Trophoblast cell (in vitro differentiated cells and primary cell): ENCODE data around the gene HRH1.
A peak's percentile ranks its signal among the peaks of the same experiment; 100 is the strongest.

Experiments
- DNase-seq, 2 donors: peaks; one replicate each; pipeline ENCODE4 v3.0.0-alpha.2; 2016
- H2AFZ ChIP-seq: 2 replicates; pipeline ENCODE4 v1.6.1; 2013; ENCODE audit warnings: low read length, moderate library complexity, mild to moderate bottlenecking; ENCODE audit not compliant: insufficient read depth, poor library complexity
- H2AK5ac ChIP-seq: 2 replicates; pipeline ENCODE4 v1.6.1; 2013; ENCODE audit warnings: mild to moderate bottlenecking, low read length
- H2BK120ac ChIP-seq: 2 replicates; pipeline ENCODE4 v1.6.1; 2013; ENCODE audit warnings: low read length, mild to moderate bottlenecking, moderate library complexity; ENCODE audit not compliant: insufficient read depth, poor library complexity
- H2BK12ac ChIP-seq: 2 replicates; pipeline ENCODE4 v1.6.1; 2013; ENCODE audit warnings: mild to moderate bottlenecking, low read length, moderate library complexity
- H2BK5ac ChIP-seq: 2 replicates; pipeline ENCODE4 v1.6.1; 2013; ENCODE audit warnings: low read length, low read depth, moderate library complexity, mild to moderate bottlenecking; ENCODE audit not compliant: poor library complexity
- H3K14ac ChIP-seq: 2 replicates; pipeline ENCODE4 v1.6.1; 2013; ENCODE audit warnings: mild to moderate bottlenecking, low read length
- H3K18ac ChIP-seq: 2 replicates; pipeline ENCODE4 v1.6.1; 2013; ENCODE audit warnings: mild to moderate bottlenecking, low read length
- H3K23ac ChIP-seq: 2 replicates; pipeline ENCODE4 v1.6.1; 2013; ENCODE audit warnings: low read length
- H3K27ac ChIP-seq: 2 replicates; pipeline ENCODE4 v1.5.1; 2013; ENCODE audit warnings: low read depth, mild to moderate bottlenecking, inconsistent platforms, low read length, moderate library complexity
- H3K27me3 ChIP-seq: 2 replicates; pipeline ENCODE4 v1.6.1; 2013; ENCODE audit warnings: inconsistent platforms, mild to moderate bottlenecking, low read length, moderate library complexity; ENCODE audit not compliant: insufficient read depth
- H3K36me3 ChIP-seq, 2 experiments: 1 replicate in 1 of 2; 2 replicates in 1 of 2; pipeline ENCODE4 v1.6.1; 2013; ENCODE audit warnings: low read length in 2 of 2, mild to moderate bottlenecking in 2 of 2, moderate library complexity in 1 of 2; ENCODE audit not compliant: insufficient read depth in 2 of 2, control insufficient read depth in 1 of 2
- H3K4ac ChIP-seq: 2 replicates; pipeline ENCODE4 v1.6.1; 2013; ENCODE audit warnings: low read depth, mild to moderate bottlenecking, low read length, moderate library complexity
- H3K4me1 ChIP-seq, 2 experiments: 1 replicate in 1 of 2; 2 replicates in 1 of 2; pipeline ENCODE4 v1.6.1; 2013; ENCODE audit warnings: low read length in 2 of 2, mild to moderate bottlenecking in 2 of 2, moderate library complexity in 1 of 2; ENCODE audit not compliant: insufficient read depth in 2 of 2, control insufficient read depth in 1 of 2
- H3K4me2 ChIP-seq: 2 replicates; pipeline ENCODE4 v1.6.1; 2013; ENCODE audit warnings: inconsistent platforms, mild to moderate bottlenecking, low read length, moderate library complexity
- H3K4me3 ChIP-seq: 2 replicates; pipeline ENCODE4 v1.5.1; 2013; ENCODE audit warnings: mild to moderate bottlenecking, low read depth, low read length, inconsistent platforms
- H3K79me1 ChIP-seq: one replicate; pipeline ENCODE4 v1.6.1; 2013; ENCODE audit warnings: low read length
- H3K79me2 ChIP-seq: 2 replicates; pipeline ENCODE4 v1.6.1; 2013; ENCODE audit warnings: low read length, mild to moderate bottlenecking; ENCODE audit not compliant: control insufficient read depth, insufficient read depth, poor library complexity
- H3K9ac ChIP-seq: 2 replicates; pipeline ENCODE4 v1.6.1; 2013; ENCODE audit warnings: mild to moderate bottlenecking, low read length
- H3K9me3 ChIP-seq: 2 replicates; pipeline ENCODE4 v1.6.1; 2013; ENCODE audit warnings: low read depth, mild to moderate bottlenecking, control low read depth, inconsistent platforms, low read length; ENCODE audit not compliant: insufficient read depth
- H4K12ac ChIP-seq: 2 replicates; pipeline ENCODE4 v1.6.1; 2013; ENCODE audit warnings: low read depth, mild to moderate bottlenecking, low read length, moderate library complexity
- H4K8ac ChIP-seq: 2 replicates; pipeline ENCODE4 v1.6.1; 2013; ENCODE audit warnings: low read depth, mild to moderate bottlenecking, low read length, moderate library complexity
- H4K91ac ChIP-seq: one replicate; pipeline ENCODE4 v1.6.1; 2013; ENCODE audit warnings: low read depth, mild to moderate bottlenecking, low read length, moderate library complexity
- WGBS: extraction: QIAGEN DNeasy Blood & Tissue Kit; methylation state at CpG from one replicate; pipeline ENCODE4 v1.1.7; 2013; ENCODE audit warnings: missing lambda C conversion rate; ENCODE audit not compliant: insufficient read length, insufficient coverage; ENCODE audit errors: extremely low coverage; 5-methylcytosine and 5-hydroxymethylcytosine counted together

The HRH1 gene

DNA sequence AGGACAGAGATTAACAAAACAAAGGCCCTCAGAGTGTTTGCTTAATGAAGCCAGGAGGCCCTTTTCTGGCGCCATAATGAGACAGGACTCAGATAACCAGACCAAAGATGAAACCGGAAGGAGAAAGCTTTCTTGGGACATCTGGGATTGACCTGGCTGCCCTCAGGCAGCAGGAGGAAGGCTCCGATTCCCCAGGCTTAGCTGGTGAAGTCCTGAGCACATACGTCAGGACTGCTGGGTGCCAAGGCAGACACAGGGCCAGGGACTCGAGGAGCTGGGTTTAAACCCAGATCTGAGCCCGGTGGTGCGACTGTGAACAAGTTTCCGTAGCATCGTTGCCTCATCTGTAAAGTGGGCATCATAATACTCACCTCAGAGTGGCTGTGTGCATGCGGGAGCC is 36.7 kb upstream of the HRH1 start:
- Histone ChIP-seq H3K4ac (no peak overlapping the region), H2BK5ac (no peak overlapping the region), H3K9me3 (peaks cover 1% of the 10 kb centered on the region), H3K36me3 (no peaks in the 10 kb centered on the region), H3K14ac (no peak overlapping the region), H4K8ac (no peak overlapping the region), H3K18ac (no peak overlapping the region), H3K79me2 (no peaks in the 10 kb centered on the region), H3K4me2 (no peak overlapping the region), H3K4me1 (peaks cover 4 to 5% of the 10 kb centered on the region in 2 experiments), H3K79me1 (no peaks in the 10 kb centered on the region), H4K12ac (no peak overlapping the region), H3K27me3 (no peaks in the 10 kb centered on the region), H2AFZ (no peak overlapping the region), H3K23ac (no peak overlapping the region), H2AK5ac (no peak overlapping the region), H2BK12ac (no peak overlapping the region), H3K9ac (no peak overlapping the region), H3K4me3 (no peak overlapping the region), H2BK120ac (no peak overlapping the region), H4K91ac (no peak overlapping the region), H3K27ac (no peak overlapping the region)
- no peak for DNase-seq
- no CpG with 5 or more reads among the region's 10 CpGs for WGBS

DNA sequence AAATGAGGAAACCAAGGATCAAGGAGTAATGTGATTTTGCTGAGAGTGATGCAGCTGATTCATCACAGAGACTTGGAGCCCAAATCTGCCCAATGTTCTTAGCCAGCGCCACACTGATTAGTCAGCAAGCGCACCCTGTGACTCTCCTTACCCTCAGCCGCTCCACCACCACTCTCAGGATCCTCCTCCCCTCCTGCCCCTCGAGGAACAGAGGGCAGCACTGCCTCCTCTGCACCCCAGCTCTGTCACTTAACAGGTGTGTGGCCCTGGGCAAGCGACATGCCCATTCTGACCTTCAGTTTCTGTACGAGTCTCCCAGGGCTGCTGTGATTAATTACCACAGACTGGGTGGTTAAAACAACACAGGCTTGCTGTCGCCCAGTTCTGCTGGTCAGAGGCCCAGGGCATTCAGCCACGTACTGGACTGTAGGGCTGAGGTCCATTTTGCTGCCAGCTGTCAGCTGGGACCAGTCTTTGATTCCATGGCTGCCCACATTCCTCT is 36.1 kb upstream of the HRH1 start:
- peaks cover 4 to 5% of the 10 kb centered on the region in 2 experiments for H3K4me1 ChIP-seq
- H3K4me3 ChIP-seq, result peak overlapping the region; percentile 42
- H2AFZ ChIP-seq, result no peak overlapping the region
- no peaks in the 10 kb centered on the region for H3K79me1 ChIP-seq
- H3K27me3 ChIP-seq, result no peaks in the 10 kb centered on the region
- H3K9me3 ChIP-seq, result peaks cover 1% of the 10 kb centered on the region
- no CpG with 5 or more reads among the region's 8 CpGs for WGBS
- no peak overlapping the region for H3K27ac ChIP-seq
- H3K9ac ChIP-seq, result no peak overlapping the region
- no peak overlapping the region for H4K91ac ChIP-seq
- no peak overlapping the region for H3K23ac ChIP-seq
- no peaks in the 10 kb centered on the region for H3K79me2 ChIP-seq
- no peak overlapping the region for H3K4ac ChIP-seq
- no peaks in the 10 kb centered on the region for H3K36me3 ChIP-seq
- no peak overlapping the region for H2BK12ac ChIP-seq
- no peak for DNase-seq
- H4K8ac ChIP-seq, result no peak overlapping the region
- no peak overlapping the region for H2BK5ac ChIP-seq
- H3K18ac ChIP-seq, result no peak overlapping the region
- H2BK120ac ChIP-seq, result no peak overlapping the region
- H3K14ac ChIP-seq, result no peak overlapping the region
- no peak overlapping the region for H4K12ac ChIP-seq
- no peak overlapping the region for H2AK5ac ChIP-seq
- H3K4me2 ChIP-seq, result no peak overlapping the region

DNA sequence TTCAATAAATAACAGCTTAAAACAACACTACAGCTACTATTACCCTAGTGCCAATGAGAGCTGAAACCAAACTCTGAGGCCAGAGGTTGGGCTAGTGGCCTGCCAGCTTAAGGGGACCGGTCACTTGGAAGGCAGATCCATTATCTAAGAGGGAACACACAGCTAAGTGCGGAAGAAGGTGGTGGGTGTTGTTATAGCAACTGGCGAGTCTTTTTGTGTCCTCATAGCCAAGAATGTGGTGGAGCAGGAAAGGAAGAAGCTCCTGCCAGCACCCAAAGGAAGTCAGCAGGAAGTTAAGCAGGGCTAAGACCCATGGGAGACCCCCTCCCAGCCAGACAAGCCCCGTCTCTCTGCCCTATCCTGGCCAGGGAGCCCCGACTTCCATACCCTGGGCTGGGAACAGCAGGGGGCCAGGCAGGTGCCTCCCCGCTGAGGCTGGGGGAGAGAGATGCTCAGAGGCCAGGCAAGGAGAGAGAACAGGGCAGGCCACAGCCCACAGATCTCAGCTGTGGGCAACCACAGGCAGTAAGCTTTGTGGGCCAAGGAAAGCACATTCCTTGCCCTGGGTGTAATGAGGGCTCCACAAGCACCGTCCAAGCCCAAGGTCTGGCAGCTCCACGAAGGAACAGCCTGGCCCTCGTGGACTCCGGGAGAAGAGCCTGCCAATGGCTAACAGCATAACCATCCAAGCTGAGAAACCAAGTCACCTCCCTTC is 34.0 kb upstream of the HRH1 start:
- Histone ChIP-seq H3K23ac (no peak overlapping the region), H3K9me3 (peaks cover 1% of the 10 kb centered on the region), H3K4ac (no peak overlapping the region), H2BK120ac (no peak overlapping the region), H3K79me1 (no peaks in the 10 kb centered on the region), H4K91ac (no peak overlapping the region), H3K9ac (no peak overlapping the region), H4K8ac (no peak overlapping the region), H3K18ac (no peak overlapping the region), H3K27me3 (no peaks in the 10 kb centered on the region), H3K14ac (no peak overlapping the region), H2AK5ac (no peak overlapping the region), H3K4me2 (no peak overlapping the region), H2BK12ac (no peak overlapping the region), H3K79me2 (no peaks in the 10 kb centered on the region), H3K4me1 (peaks cover 4 to 5% of the 10 kb centered on the region in 2 experiments), H4K12ac (no peak overlapping the region), H2BK5ac (no peak overlapping the region), H3K4me3 (no peak overlapping the region), H3K36me3 (no peaks in the 10 kb centered on the region), H2AFZ (no peak overlapping the region), H3K27ac (no peak overlapping the region)
- DNase-seq, result peak; percentile 29 to 81
- WGBS, result no CpG with 5 or more reads among the region's 10 CpGs

DNA sequence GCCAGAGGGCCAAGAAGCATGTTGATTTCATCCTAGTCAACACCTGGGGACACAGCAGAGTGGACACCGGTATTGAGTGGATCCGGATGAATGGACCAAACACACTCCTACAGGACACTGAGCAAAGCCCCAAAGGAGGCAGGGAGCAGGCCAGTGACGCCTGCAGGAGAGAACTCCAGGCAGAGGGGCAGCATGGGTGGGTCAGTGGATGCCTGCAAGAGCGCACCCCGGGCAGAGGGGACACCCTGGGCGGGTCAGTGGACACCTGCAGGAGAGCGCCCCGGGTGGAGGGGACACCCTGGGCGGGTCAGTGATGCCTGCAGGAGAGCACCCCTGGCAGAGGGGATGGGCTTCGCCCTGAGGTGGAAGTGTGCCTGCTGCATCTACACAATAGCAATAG is 27.6 kb upstream of the HRH1 start:
- Histone ChIP-seq H3K14ac (no peak overlapping the region), H2AK5ac (no peak overlapping the region), H4K8ac (no peak overlapping the region), H3K18ac (no peak overlapping the region), H4K91ac (no peak overlapping the region), H3K9me3 (peaks cover 2% of the 10 kb centered on the region), H2BK120ac (no peak overlapping the region), H3K4ac (no peak overlapping the region), H2BK12ac (no peak overlapping the region), H3K79me1 (no peaks in the 10 kb centered on the region), H3K36me3 (no peaks in the 10 kb centered on the region), H3K27me3 (no peaks in the 10 kb centered on the region), H3K79me2 (no peaks in the 10 kb centered on the region), H3K4me1 (no peaks in the 10 kb centered on the region), H3K23ac (no peak overlapping the region), H2BK5ac (no peak overlapping the region), H2AFZ (no peak overlapping the region), H3K4me2 (no peak overlapping the region), H4K12ac (no peak overlapping the region), H3K27ac (no peak overlapping the region), H3K4me3 (no peak overlapping the region), H3K9ac (no peak overlapping the region)
- no peak for DNase-seq
- no CpG with 5 or more reads among the region's 10 CpGs for WGBS
